ENCODE measurements around the gene SEZ6L2.
"Not testable (repeated sequence)": the region's sequence is repeated elsewhere in the genome, so short reads cannot be mapped to it uniquely, and the experiment has no call there.

Gene SEZ6L2

GRCh38 chr16:29849505-29849904, 49.8 kb downstream of the SEZ6L2 start:
- no peak for DNase-seq

DNA sequence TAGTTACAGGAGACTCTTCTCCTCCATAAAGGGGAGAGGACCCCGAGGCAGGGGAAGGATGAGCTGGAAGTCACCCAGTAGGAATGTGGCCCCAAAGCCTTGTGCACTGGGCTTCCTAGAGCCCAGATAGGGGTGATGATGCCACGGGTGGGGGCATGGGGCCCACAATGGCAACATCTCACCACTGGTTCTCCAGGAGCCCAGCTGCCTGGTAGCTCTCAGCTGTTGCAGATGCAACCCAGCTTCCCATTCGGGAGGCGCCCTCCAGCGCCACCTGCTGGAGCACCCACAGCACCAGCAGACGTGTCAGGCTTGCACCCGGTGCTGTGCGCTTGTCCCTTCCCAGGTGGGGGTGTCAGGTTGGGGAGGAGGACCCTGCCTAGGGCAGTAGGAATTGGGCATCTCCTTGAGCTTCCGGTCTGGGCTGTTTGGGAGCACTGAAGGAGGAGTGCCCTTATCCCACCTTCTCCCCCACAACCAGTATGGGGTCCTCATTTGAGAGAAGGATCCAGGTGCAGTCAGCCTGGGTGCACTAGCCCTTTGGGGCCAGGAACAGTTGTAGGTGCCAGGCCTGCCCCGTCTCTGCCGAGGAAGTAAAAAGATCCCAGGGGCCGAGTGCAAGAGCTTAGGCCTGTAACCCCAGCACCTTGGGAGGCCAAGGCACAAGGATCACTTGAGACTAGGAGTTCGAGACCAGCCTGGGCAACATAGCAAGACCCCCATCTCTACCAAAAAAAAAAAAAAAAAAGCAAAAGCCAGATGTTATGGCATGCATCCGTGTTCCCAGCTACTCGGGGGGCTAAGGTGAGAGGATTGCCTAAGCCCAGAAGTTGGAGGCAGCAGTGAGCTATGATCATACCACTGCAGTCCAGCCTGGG, 50.7 kb downstream of the SEZ6L2 start:
- DNase-seq: peak; percentile 84

DNA sequence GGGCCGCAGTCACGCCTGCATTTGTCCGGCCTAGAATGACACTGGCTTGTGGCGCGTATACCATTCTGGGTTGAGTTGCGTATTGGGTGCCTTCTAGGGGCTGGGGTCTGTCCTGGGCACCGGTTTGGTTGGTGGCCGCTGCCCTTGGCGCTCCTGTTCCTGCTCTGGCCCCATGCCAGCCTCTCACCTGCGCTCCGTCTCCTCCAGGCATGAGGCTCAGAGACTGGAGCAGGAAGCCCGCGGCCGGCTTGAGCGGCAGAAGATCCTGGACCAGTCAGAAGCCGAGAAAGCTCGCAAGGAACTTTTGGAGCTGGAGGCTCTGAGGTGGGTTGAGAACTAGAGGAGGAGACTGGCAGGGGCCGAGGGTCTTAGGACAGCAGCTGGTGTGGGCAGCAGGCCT, 53.7 kb downstream of the SEZ6L2 start:
- DNase-seq: no peak

DNA sequence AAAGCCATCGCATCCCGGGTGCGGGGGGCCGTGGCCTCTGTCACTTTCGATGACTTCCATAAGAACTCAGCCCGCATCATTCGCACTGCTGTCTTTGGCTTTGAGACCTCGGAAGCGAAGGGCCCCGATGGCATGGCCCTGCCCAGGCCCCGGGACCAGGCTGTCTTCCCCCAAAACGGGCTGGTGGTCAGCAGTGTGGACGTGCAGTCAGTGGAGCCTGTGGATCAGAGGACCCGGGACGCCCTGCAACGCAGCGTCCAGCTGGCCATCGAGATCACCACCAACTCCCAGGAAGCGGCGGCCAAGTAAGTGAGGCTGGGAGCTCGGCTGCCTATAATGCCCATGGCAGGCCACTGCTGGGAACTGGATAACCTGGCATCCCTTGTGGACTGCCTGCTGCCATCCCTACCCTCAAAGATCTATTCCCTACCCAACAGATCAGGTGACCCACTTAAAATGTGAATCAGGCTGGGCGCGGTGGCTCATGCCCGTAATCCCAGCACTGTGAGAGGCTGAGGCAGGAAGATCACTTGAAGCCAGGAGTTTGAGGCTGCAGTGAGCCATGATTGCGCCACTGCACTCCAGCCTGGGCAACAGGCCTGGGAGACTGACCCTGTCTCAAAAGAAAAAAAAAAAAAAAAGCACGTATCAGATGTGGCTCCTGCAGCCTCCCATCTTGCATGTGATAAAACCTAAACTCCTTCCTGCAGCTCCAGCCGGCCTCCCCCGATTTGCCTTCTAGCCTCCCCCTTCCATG, 54.6 kb downstream of the SEZ6L2 start:
- DNase-seq: no peak

DNA sequence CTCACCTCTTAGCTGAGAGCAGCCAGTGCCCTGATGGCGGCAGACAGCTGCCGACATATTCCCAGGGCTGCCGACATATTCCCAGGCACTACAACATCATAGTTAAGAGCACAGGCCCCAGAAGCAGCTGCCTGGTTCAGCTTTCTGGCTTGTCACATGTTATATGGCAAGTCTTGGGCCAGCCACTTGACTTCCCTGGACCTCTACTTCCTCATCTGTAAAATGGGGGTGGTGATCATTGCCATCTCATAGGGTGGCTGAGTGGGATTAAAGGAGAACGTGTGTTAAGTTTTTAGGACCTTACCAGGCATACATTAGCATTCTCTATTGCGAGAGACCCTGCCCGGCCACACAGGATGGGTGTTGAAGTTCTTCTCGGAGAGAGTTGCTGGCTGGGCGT, 55.4 kb downstream of the SEZ6L2 start:
- no peak for DNase-seq

GRCh38 chr16:29842732-29843346, 56.5 kb downstream of the SEZ6L2 start:
- DNase-seq: no peak

DNA sequence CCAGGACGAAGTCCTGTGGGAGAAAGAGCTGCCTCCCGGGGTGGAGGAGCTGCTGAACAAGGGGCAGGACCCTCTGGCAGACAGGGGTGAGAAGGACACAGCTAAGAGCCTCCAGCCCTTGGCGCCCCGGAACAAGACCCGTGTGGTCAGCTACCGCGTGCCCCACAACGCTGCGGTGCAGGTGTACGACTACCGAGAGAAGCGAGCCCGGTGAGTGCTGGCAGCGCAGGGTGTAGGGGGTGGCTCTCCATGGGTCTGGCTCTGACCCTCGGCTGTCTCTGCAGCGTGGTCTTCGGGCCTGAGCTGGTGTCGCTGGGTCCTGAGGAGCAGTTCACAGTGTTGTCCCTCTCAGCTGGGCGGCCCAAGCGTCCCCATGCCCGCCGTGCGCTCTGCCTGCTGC, 57.7 kb downstream of the SEZ6L2 start:
- no peak for DNase-seq

- no peak for DNase-seq
Observed at GRCh38 chr16:29840240-29840639, 59.1 kb downstream of the SEZ6L2 start.

DNA sequence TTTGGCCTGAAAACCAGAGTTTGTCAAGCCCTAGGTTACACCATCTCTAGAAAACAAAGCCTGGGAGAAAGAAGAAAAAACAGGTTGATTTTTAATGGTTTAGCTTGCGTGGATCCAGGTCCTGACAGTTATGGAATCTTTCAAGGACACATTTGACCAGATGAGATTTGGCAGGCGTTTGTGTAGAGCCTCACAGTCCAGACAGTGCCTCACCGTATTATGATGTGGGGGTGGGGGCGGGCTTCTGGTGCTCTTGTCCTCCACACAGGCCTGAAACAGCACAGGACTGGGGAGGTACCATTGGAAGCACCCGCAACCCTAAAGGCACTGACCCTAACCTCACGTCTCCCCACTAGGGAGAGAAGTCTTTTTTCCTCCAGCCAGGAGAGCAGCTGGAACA, 59.5 kb downstream of the SEZ6L2 start:
- DNase-seq: no peak

GRCh38 chr16:29837841-29838240, 61.5 kb downstream of the SEZ6L2 start:
- no peak for DNase-seq

DNA sequence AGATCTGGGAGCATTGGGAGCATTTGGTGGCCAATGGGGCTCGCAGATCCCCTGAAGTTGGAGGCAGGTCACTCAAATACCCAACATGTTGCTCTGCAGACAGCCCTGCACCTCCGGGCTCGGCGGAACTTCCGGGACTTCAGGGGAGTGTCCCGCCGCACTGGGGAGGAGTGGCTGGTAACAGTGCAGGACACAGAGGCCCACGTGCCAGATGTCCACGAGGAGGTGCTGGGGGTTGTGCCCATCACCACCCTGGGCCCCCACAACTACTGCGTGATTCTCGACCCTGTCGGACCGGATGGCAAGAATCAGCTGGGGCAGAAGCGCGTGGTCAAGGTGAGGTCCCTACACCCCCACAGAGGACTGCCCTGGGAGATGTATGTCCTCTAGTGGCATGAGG, 62.7 kb downstream of the SEZ6L2 start:
- no peak for DNase-seq

- no peak for DNase-seq
Observed at GRCh38 chr16:29835926-29836325, 63.4 kb downstream of the SEZ6L2 start.

- no peak for DNase-seq
Observed at GRCh38 chr16:29834079-29834478, 65.3 kb downstream of the SEZ6L2 start.

- not testable (repeated sequence) for DNase-seq
Observed at GRCh38 chr16:29833219-29833618, 66.1 kb downstream of the SEZ6L2 start.

DNA sequence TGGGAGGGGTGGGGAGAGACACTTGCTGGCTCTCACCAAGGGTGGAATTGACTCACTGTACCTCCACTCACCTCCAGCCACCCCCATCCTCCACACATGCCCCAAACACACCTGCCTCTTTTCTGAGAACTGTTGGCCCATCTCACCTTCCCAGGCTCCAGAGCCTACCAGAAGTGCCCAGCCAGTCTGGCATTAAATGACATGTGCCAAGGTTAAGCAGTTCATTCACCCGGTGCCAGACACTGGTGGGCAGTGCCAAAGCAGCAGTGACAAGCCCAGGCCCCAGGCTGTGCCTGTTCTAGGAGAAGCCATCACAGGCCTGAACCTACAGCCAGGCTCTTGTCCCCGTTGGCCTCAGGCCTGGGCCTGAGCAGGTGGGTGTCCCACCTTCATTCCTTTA, 67.9 kb downstream of the SEZ6L2 start:
- no peak for DNase-seq

GRCh38 chr16:29830774-29831173, 68.6 kb downstream of the SEZ6L2 start:
- no peak for DNase-seq

- DNase-seq: no peak
Observed at GRCh38 chr16:29826342-29826695, 73.0 kb downstream of the SEZ6L2 start.

GRCh38 chr16:29825145-29826044, 74.0 kb downstream of the SEZ6L2 start:
- DNase-seq: peak; percentile 56

GRCh38 chr16:29824589-29825144, 74.7 kb downstream of the SEZ6L2 start:
- no peak for DNase-seq

- no peak for DNase-seq
Observed at GRCh38 chr16:29821643-29822115, 77.7 kb downstream of the SEZ6L2 start.

Measured in activated naive CD4-positive, alpha-beta T cell treated with anti-CD3 and anti-CD28 coated beads, Interleukin-2, amount 50 U/mL, for 16 hours (primary cell).